Tibial nerve (tissue), 4 donors: ENCODE data around the gene TNIK.

Source experiments
- CTCF ChIP-seq, 5 experiments: fragments of 200-600 bp in 3 of 5; fragments of 450-650 bp in 2 of 5; sonication (generic) in 3 of 5; IDR thresholded peaks; one replicate each; pipeline ENCODE4 v1.5.1; 2016 to 2019; ENCODE audit warnings: antibody characterized with exemption in 5 of 5, mild to moderate bottlenecking in 3 of 5, moderate library complexity in 2 of 5
- EP300 ChIP-seq, 2 donors: sonication (generic); formaldehyde crosslinking; IDR thresholded peaks; one replicate each; pipeline ENCODE4 v1.6.1; 2017; ENCODE audit warnings: antibody characterized with exemption in 2 of 2, mild to moderate bottlenecking in 1 of 2
- POLR2A ChIP-seq, 2 donors: fragments of 450-650 bp; IDR thresholded peaks; one replicate each; pipeline ENCODE4 v1.6.1; 2017; ENCODE audit warnings: antibody characterized with exemption in 2 of 2, mild to moderate bottlenecking in 2 of 2, moderate library complexity in 2 of 2

- no peak for TF ChIP-seq CTCF (IDR thresholded peaks at IDR 0.05)
- TF ChIP-seq POLR2A (IDR thresholded peaks at IDR 0.05) = no peak
- TF ChIP-seq EP300 (IDR thresholded peaks at IDR 0.05) = no peak
These were observed 143.0 kb downstream of the TNIK start for GRCh38 chr3:171317171-171317570.
